Measurements from ENCODE around the gene FBRSL1.

The FBRSL1 gene

GRCh38 chr12:132550830-132551640 is 61.1 kb downstream of the FBRSL1 start:
- H3K9me3 ChIP-seq (ENCODE audit: control insufficient read depth, insufficient read depth, low read length): no peaks in the 10 kb centered on the region
- no peaks in the 10 kb centered on the region; the same call in 1 of the 2 replicates for H3K4me1 ChIP-seq (ENCODE audit: insufficient read depth, low read length)
- no peaks in the 10 kb centered on the region for H3K36me3 ChIP-seq (ENCODE audit: insufficient read depth, low read length)
- H3K9ac ChIP-seq (ENCODE audit: low read depth, low read length): no peak overlapping the region

GRCh38 chr12:132551641-132552031 is 61.7 kb downstream of the FBRSL1 start:
- H3K9me3 ChIP-seq (ENCODE audit: control insufficient read depth, insufficient read depth, low read length): no peaks in the 10 kb centered on the region
- no peaks in the 10 kb centered on the region; the same call in 1 of the 2 replicates for H3K4me1 ChIP-seq (ENCODE audit: insufficient read depth, low read length)
- H3K9ac ChIP-seq (ENCODE audit: low read depth, low read length): no peak overlapping the region
- H3K36me3 ChIP-seq (ENCODE audit: insufficient read depth, low read length): no peaks in the 10 kb centered on the region

DNA sequence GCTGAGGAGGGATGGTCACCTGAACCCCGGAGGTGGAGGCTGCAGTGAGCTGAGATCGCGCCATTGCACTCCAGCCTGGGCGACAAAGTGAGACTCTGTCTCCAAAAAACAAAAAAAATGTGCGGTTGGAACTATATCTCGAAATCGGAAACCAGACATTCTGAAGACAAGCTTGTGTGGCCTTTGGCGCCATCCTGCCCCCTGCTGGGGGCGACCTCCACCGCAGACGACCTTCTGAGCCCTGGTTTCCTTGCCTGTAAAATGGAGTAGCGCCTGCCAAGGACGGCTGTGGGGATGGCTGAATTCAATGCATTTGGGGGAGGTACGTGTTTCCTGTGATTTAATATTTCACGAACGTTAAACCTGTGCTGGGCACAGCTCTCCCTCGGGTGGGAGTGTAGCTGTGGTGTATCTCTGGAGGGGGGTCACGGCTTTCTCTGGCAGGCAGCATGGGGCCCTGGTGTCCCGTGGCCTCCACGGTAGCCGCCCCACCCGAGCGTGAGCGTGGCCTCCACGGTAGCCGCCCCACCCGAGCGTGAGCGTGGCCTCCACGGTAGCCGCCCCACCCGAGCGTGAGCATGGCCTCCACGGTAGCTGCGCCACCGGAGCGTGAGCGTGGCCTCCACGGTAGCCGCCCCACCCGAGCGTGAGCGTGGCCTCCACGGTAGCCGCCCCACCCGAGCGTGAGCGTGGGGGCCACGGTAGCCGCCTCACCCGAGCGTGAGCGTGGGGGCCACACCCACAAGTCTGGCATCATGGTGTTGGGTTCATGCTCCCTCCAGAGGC is 65.1 kb downstream of the FBRSL1 start:
- no peaks in the 10 kb centered on the region; the same call in 1 of the 2 replicates for H3K4me1 ChIP-seq (ENCODE audit: insufficient read depth, low read length)
- no peak overlapping the region for H3K9ac ChIP-seq (ENCODE audit: low read depth, low read length)
- H3K36me3 ChIP-seq (ENCODE audit: insufficient read depth, low read length): no peaks in the 10 kb centered on the region
- H3K9me3 ChIP-seq (ENCODE audit: control insufficient read depth, insufficient read depth, low read length): no peaks in the 10 kb centered on the region

DNA sequence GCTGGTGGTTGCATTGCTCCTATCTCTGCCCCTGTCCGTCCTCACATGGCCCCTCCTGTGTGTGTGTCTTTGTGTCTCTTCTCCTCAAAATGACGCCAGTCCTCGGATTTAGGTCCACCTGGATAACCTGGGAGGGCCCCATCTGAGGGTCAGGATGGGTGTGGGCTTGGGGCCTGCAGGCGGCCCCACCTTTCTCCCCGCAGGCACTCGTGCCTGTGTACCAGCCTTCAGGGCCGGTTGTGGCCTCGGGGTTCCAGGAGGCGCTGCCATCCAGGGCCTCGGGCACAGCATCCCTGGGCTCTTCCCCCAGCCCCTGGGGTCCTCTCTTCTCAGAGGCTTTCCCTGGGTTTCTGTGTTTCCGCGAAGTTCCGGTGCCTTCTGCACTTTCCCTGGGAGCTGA is 65.7 kb downstream of the FBRSL1 start:
- H3K36me3 ChIP-seq (ENCODE audit: insufficient read depth, low read length): no peaks in the 10 kb centered on the region
- H3K9ac ChIP-seq (ENCODE audit: low read depth, low read length): no peak overlapping the region
- H3K9me3 ChIP-seq (ENCODE audit: control insufficient read depth, insufficient read depth, low read length): no peaks in the 10 kb centered on the region
- H3K4me1 ChIP-seq (ENCODE audit: insufficient read depth, low read length): no peaks in the 10 kb centered on the region; the same call in 1 of the 2 replicates

GRCh38 chr12:132556216-132556615 is 66.3 kb downstream of the FBRSL1 start:
- no peaks in the 10 kb centered on the region for H3K9me3 ChIP-seq (ENCODE audit: control insufficient read depth, insufficient read depth, low read length)
- H3K4me1 ChIP-seq (ENCODE audit: insufficient read depth, low read length): no peaks in the 10 kb centered on the region; the same call in 1 of the 2 replicates
- H3K36me3 ChIP-seq (ENCODE audit: insufficient read depth, low read length): no peaks in the 10 kb centered on the region
- no peak overlapping the region for H3K9ac ChIP-seq (ENCODE audit: low read depth, low read length)

DNA sequence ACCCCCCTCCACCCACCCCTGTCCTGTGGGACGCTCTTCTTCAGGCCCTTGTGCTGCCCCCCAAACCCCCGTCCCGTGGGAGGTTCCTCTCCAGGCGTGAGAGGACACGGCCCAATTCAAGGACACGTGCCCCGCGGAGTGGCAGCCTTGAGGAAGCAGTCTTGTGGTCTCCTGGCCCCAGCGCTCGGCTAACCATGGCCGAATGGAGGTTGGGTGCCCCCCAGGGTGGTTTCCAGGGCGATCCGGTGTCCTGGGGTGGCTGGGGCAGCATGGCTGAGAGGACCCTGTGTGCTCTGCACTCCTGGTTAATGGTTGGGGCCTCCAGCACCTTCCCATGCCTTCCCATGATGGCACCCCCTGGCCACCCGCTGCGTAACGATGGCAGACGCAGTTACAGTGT is 66.8 kb downstream of the FBRSL1 start:
- Histone ChIP-seq H3K4me1 (ENCODE audit: insufficient read depth, low read length) (no peaks in the 10 kb centered on the region; the same call in 1 of the 2 replicates), H3K9me3 (ENCODE audit: control insufficient read depth, insufficient read depth, low read length) (no peaks in the 10 kb centered on the region), H3K9ac (ENCODE audit: low read depth, low read length) (no peak overlapping the region), H3K36me3 (ENCODE audit: insufficient read depth, low read length) (no peaks in the 10 kb centered on the region)

DNA sequence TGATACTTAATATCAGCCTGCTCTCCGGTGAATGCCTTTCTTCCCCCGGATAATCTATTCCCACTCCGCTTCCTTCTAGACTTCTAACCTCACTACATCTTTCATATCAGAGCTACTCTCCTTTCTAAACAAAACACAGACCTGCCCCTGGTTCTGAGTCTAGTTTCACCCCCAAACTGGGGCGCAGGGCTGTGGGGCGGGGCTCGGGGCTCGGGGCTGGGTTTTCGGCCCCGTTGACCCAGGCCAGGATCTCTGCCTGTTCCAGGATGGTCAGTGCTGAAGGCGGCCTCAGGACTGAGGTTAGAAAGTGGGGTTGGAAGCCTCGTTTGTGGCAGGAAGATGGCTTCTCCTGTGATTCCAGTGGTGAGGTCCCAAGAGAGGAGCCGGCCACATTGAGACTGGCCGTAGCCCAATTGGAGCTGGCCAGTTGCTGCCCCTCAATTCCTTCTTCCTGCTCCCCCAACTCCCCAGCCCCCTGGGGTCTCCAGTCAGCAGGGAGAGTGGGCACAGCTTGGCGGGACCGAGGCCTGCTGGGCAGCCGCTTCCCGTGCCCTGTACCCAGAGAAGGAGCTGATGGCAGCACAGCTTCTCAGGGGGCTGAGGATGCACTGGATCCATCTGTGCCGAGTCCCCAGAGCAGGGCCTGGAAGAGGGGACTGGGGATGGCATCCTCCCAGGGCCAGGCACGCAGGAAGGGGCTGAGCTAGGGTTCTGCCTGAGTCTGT is 67.5 kb downstream of the FBRSL1 start:
- Histone ChIP-seq H3K4me1 (ENCODE audit: insufficient read depth, low read length) (no peaks in the 10 kb centered on the region; the same call in 1 of the 2 replicates), H3K9ac (ENCODE audit: low read depth, low read length) (no peak overlapping the region), H3K9me3 (ENCODE audit: control insufficient read depth, insufficient read depth, low read length) (no peaks in the 10 kb centered on the region), H3K36me3 (ENCODE audit: insufficient read depth, low read length) (no peaks in the 10 kb centered on the region)

DNA sequence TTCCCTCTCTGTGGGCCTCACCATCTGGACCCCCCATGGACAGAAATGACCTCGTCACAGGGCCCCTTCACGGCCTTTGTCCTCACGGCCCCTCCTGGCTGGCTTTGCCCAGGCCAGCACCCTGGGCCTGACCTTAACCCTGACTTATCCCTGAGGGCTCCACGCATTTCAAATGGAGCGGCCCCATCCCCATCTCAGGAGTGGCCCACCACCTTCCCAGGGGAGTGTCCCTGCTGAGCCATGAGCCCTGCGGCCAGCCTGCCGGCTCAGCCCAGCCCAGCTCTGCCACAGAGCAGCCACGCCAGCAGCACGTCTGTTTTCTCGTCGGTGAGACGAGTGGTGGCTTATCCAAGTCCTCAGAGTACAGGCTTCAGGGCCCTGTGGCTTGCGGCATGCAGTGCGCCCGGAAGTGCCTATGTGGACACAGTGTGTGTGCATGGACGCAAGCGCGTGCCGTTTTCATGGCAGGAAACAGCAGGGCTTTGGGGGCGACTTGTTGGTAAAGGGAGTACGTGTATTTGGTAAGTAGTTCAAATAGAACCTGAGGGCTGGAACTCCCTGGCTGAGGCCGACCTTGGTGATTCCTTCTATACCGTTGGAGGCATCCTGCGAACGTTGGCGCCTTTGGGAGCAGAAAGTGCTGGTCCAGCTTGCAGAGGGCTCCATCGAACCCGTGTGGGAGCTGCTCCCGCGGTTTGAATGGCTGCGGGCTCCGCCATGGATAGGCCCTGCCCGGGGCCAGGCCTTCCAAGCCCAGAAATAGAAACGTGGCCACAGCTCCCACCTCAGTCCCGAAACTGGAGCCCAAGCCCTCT is 68.3 kb downstream of the FBRSL1 start:
- Histone ChIP-seq H3K4me1 (ENCODE audit: insufficient read depth, low read length) (no peaks in the 10 kb centered on the region; the same call in 1 of the 2 replicates), H3K9me3 (ENCODE audit: control insufficient read depth, insufficient read depth, low read length) (no peaks in the 10 kb centered on the region), H3K9ac (ENCODE audit: low read depth, low read length) (no peak overlapping the region), H3K36me3 (ENCODE audit: insufficient read depth, low read length) (no peaks in the 10 kb centered on the region)

GRCh38 chr12:132558861-132559623 is 69.1 kb downstream of the FBRSL1 start:
- Histone ChIP-seq H3K9me3 (ENCODE audit: control insufficient read depth, insufficient read depth, low read length) (no peaks in the 10 kb centered on the region), H3K4me1 (ENCODE audit: insufficient read depth, low read length) (no peaks in the 10 kb centered on the region; the same call in 1 of the 2 replicates), H3K9ac (ENCODE audit: low read depth, low read length) (peak overlapping the region; percentile 56; the same call in 1 of the 2 replicates), H3K36me3 (ENCODE audit: insufficient read depth, low read length) (no peaks in the 10 kb centered on the region)

DNA sequence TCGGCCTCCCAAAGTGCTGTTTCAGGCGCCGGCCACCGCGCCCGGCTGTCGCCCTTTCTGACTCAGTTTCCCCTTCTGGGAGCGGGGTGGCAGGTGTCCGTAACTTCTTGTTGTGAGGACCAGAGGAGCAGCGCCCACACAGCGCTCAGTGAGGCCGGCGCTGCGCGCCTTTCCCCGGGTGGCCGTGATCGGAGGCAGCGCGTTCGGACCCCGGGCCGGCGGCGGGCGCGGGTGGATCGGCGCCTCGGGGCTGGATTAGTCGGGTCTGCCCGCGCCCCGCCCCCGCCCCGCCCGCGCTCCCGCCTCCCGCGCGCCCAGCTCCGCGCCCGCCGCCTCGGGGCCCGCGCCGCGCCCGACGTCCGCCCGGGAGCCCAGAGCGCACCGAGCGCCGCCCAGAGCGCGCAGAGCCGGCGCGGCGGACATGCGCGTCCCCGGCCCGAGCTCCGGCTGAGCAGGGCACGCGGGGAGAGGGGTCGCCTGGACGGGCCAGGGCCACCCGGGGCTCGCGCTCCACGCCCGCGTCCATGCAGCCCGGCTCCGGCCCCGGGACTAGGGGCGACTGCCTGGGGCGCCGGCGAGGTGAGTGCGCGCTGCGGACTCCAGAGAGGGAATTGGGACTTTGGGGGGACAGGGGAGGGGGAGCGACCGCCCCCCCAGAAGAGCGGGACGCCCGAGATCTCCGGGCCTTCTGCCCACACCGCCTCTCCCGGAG is 69.9 kb downstream of the FBRSL1 start:
- Histone ChIP-seq H3K9me3 (ENCODE audit: control insufficient read depth, insufficient read depth, low read length) (no peaks in the 10 kb centered on the region), H3K4me1 (ENCODE audit: insufficient read depth, low read length) (no peaks in the 10 kb centered on the region; the same call in 1 of the 2 replicates), H3K9ac (ENCODE audit: low read depth, low read length) (peak overlapping the region; percentile 62), H3K36me3 (ENCODE audit: insufficient read depth, low read length) (no peaks in the 10 kb centered on the region)

- no peaks in the 10 kb centered on the region; the same call in 1 of the 2 replicates for H3K4me1 ChIP-seq (ENCODE audit: insufficient read depth, low read length)
- H3K9me3 ChIP-seq (ENCODE audit: control insufficient read depth, insufficient read depth, low read length): no peaks in the 10 kb centered on the region
- no peaks in the 10 kb centered on the region for H3K36me3 ChIP-seq (ENCODE audit: insufficient read depth, low read length)
- H3K9ac ChIP-seq (ENCODE audit: low read depth, low read length): peak overlapping the region; percentile 62
Observed at GRCh38 chr12:132560364-132560613, 70.3 kb downstream of the FBRSL1 start.

DNA sequence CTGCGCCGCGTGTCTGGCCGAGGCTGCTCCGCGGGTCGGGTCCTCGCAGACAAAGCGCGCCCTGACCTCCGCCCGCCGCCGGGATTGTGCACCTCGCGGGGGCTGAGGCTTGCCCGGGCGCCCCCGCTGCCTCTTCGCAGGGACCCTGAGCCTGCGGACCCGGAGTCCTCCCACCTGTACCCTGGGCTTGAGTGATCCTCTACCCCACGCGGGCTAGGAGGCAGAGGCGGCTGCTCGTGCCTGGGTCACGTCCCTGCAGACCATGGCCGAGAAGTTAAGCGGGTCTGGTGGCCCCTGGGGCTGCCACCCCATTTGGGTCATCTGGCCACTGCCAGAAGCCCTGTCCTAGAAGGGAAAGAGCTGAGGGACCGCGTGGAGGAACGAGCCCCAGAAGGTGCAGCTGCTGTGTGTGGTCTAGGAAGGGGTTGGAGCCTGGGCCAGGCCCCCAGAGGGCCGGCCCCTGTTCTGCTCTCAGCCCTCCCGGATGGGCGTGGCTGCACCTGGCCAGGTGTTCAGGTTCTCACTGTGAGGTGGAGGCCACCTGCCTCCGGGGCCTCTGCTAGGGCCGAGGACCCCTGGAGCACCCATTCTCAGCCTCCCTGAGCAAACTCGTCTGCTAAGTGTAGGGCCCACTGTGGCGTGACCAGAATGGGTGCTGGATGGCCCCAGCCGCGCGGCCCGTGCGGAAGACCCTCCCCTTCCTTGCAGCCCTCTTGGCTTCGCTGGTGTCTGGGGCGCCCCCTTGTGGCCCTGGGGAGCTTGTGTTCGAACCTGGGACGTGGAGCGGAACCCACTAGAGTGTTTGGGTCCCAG is 70.9 kb downstream of the FBRSL1 start:
- Histone ChIP-seq H3K4me1 (ENCODE audit: insufficient read depth, low read length) (no peaks in the 10 kb centered on the region; the same call in 1 of the 2 replicates), H3K36me3 (ENCODE audit: insufficient read depth, low read length) (no peaks in the 10 kb centered on the region), H3K9ac (ENCODE audit: low read depth, low read length) (peak overlapping the region; percentile 62), H3K9me3 (ENCODE audit: control insufficient read depth, insufficient read depth, low read length) (no peaks in the 10 kb centered on the region)

Data from ES-I3 (cell line).